Loucy (cell line): Measurements from ENCODE around the gene ZBTB16.

Source experiments
- H2AFZ ChIP-seq: fragments of 200-600 bp; sonication (generic); 2 replicates; pipeline ENCODE4 v1.6.0; 2016; ENCODE audit warnings: antibody characterized with exemption, mild to moderate bottlenecking, low read length, moderate library complexity
- H3F3A ChIP-seq: fragments of 200-600 bp; 2 replicates; pipeline ENCODE4 v1.6.0; 2016; ENCODE audit warnings: antibody characterized with exemption, low read depth, mild to moderate bottlenecking
- H3K27me3 ChIP-seq: fragments of 200-600 bp; sonication (generic); 2 replicates; pipeline ENCODE4 v1.6.1; 2014; ENCODE audit warnings: low read length, mild to moderate bottlenecking; ENCODE audit not compliant: insufficient read depth, poor library complexity, severe bottlenecking
- H3K36me3 ChIP-seq: fragments of 200-600 bp; sonication (generic); 2 replicates; pipeline ENCODE4 v1.6.1; 2016; ENCODE audit warnings: low read length; ENCODE audit not compliant: insufficient read depth
- H3K4me1 ChIP-seq: fragments of 200-600 bp; sonication (generic); 2 replicates; pipeline ENCODE4 v1.5.1; 2014; ENCODE audit warnings: low read length, mild to moderate bottlenecking; ENCODE audit not compliant: insufficient read depth, poor library complexity, severe bottlenecking
- H3K4me2 ChIP-seq: fragments of 200-600 bp; sonication (generic); 2 replicates; pipeline ENCODE4 v1.6.0; 2014; ENCODE audit warnings: antibody characterized with exemption, low read length, low read depth, mild to moderate bottlenecking; ENCODE audit not compliant: poor library complexity, severe bottlenecking
- H3K4me3 ChIP-seq: fragments of 200-600 bp; sonication (generic); 2 replicates; pipeline ENCODE4 v1.5.1; 2014; ENCODE audit warnings: low read length, mild to moderate bottlenecking, mixed read lengths; ENCODE audit not compliant: poor library complexity, severe bottlenecking
- H3K79me2 ChIP-seq: fragments of 200-600 bp; sonication (generic); 2 replicates; pipeline ENCODE4 v1.6.1; 2014; ENCODE audit warnings: low read length; ENCODE audit not compliant: insufficient read depth
- H3K9ac ChIP-seq: fragments of 200-600 bp; sonication (generic); 2 replicates; pipeline ENCODE4 v1.6.0; 2014; ENCODE audit warnings: mild to moderate bottlenecking, low read depth, low read length, moderate library complexity; ENCODE audit not compliant: poor library complexity, severe bottlenecking
- H3K9me2 ChIP-seq: fragments of 200-600 bp; sonication (generic); replicated peaks from 2 replicates; pipeline ENCODE4 v1.6.1; 2016; ENCODE audit warnings: low read depth, low read length, mixed read lengths
- H3K9me3 ChIP-seq: fragments of 200-600 bp; sonication (generic); 2 replicates; pipeline ENCODE4 v1.6.1; 2014; ENCODE audit warnings: mild to moderate bottlenecking, antibody characterized with exemption, low read length, low read depth; ENCODE audit not compliant: insufficient read depth
- H4K20me1 ChIP-seq: fragments of 200-600 bp; sonication (generic); 2 replicates; pipeline ENCODE4 v1.6.0; 2014; ENCODE audit warnings: antibody characterized with exemption, low read length, mild to moderate bottlenecking; ENCODE audit not compliant: insufficient read depth, poor library complexity, severe bottlenecking
- EZH2phosphoT487 ChIP-seq: fragments of 200-600 bp; IDR thresholded peaks from 2 replicates; pipeline ENCODE4 v1.6.1; 2018; ENCODE audit warnings: antibody characterized with exemption, mild to moderate bottlenecking, moderate library complexity, borderline replicate concordance
- TF ChIP-seq, protein P1 (sequence below): fragments of 200-600 bp; sonication (generic); conservative IDR thresholded peaks from 2 replicates; pipeline ENCODE4 v1.5.1; 2014; ENCODE audit warnings: mild to moderate bottlenecking, antibody characterized with exemption, low read length

The ZBTB16 gene

DNA sequence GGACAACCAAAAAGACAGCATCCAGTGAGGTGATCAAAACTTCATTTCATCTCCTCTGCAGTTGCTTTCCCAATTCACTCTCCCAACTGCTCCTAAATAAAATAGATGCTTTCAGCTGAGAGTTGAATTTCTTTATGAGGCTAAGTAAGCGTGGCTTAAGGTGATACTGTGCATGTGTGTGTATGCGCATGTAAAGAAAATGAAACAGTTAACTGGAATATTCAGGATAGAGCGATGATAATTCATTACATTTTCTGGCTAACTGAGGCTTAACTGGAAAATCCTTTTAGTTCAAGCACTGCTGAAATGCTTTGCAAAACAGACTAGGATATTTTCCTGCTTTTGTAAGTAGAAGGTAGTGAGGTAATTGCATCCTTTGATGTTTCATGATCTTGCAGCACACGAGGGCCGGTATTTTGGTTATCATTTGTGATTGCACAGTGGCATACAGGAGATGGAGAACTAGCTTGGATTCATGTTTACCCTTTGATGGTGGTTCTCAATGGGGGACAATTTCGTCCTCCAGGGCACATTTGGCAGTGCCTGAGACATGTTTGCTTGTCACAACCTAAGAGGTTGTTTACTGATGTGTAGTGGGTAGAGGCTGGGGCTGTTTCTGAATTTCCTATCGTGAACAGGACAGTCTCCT, 71.2 kb downstream of the ZBTB16 start:
- Histone ChIP-seq H4K20me1 (no peaks in the 10 kb centered on the region), H3K4me1 (peaks cover 39% of the 10 kb centered on the region), H3K9me3 (no peaks in the 10 kb centered on the region), H2AFZ (no peak overlapping the region), H3K9ac (peak overlapping the region; percentile 10), H3K36me3 (no peaks in the 10 kb centered on the region), H3K79me2 (no peaks in the 10 kb centered on the region), H3K4me2 (no peak overlapping the region), H3K27me3 (no peaks in the 10 kb centered on the region), H3K4me3 (no peak overlapping the region), H3F3A (no peaks in the 10 kb centered on the region), H3K9me2 (no peaks in the 10 kb centered on the region)
- TF ChIP-seq, protein P1, sequence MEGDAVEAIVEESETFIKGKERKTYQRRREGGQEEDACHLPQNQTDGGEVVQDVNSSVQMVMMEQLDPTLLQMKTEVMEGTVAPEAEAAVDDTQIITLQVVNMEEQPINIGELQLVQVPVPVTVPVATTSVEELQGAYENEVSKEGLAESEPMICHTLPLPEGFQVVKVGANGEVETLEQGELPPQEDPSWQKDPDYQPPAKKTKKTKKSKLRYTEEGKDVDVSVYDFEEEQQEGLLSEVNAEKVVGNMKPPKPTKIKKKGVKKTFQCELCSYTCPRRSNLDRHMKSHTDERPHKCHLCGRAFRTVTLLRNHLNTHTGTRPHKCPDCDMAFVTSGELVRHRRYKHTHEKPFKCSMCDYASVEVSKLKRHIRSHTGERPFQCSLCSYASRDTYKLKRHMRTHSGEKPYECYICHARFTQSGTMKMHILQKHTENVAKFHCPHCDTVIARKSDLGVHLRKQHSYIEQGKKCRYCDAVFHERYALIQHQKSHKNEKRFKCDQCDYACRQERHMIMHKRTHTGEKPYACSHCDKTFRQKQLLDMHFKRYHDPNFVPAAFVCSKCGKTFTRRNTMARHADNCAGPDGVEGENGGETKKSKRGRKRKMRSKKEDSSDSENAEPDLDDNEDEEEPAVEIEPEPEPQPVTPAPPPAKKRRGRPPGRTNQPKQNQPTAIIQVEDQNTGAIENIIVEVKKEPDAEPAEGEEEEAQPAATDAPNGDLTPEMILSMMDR, result no peak
- no peak for TF ChIP-seq EZH2phosphoT487

DNA sequence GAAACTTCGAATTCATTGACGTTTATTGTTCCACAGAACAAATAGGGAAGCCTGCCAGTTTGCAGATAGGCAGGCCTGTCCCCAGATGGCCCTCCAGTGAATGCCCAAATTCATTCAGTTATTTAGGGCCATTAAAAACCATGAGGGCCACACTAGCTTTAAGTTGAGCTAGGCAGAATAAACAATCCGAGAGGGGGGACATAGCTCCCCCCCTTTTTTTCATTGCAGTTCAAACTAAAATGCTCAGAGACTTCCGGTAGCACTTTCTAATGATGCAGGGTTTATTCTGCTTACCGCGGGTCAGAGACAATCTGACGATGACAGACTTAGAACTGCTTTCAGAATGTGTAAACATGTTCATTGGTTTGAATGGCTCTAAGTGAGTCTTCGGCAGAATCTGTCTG, 72.0 kb downstream of the ZBTB16 start:
- Histone ChIP-seq H3K9me2 (no peaks in the 10 kb centered on the region), H3F3A (no peaks in the 10 kb centered on the region), H3K9me3 (no peaks in the 10 kb centered on the region), H2AFZ (no peak overlapping the region), H3K9ac (peak overlapping the region; percentile 10), H3K27me3 (no peaks in the 10 kb centered on the region), H3K36me3 (no peaks in the 10 kb centered on the region), H4K20me1 (no peaks in the 10 kb centered on the region), H3K4me3 (no peak overlapping the region), H3K4me1 (peaks cover 44% of the 10 kb centered on the region), H3K79me2 (no peaks in the 10 kb centered on the region), H3K4me2 (no peak overlapping the region)
- no peak for TF ChIP-seq EZH2phosphoT487
- TF ChIP-seq, protein P1, result no peak

DNA sequence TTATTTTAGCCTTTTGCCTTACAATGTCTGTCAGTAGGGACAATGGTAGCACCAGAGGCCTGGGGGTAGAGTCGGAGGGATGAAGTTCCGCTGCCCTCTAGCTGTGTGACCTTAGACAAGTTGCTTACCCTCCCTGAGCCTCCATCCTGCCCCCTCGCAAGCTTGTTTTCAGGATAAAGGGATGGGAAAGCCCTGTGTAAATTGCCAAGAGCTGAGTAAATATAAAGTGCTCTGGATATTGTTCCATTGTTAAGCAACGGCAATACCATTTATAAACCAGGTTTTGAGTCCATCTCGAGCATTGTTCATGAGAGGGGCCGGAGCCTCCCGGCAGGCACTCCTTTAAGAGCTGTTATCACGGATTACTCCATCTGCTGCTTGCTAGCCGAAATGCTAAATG, 72.9 kb downstream of the ZBTB16 start:
- H3K4me2 ChIP-seq, result no peak overlapping the region
- H3K9ac ChIP-seq, result no peak overlapping the region
- TF ChIP-seq, protein P1, result no peak
- no peak for TF ChIP-seq EZH2phosphoT487
- H3K4me1 ChIP-seq, result peaks cover 53% of the 10 kb centered on the region
- H4K20me1 ChIP-seq, result no peaks in the 10 kb centered on the region
- H3F3A ChIP-seq, result no peaks in the 10 kb centered on the region
- no peaks in the 10 kb centered on the region for H3K79me2 ChIP-seq
- H3K27me3 ChIP-seq, result no peaks in the 10 kb centered on the region
- no peak overlapping the region for H3K4me3 ChIP-seq
- H3K9me3 ChIP-seq, result no peaks in the 10 kb centered on the region
- H2AFZ ChIP-seq, result no peak overlapping the region
- no peaks in the 10 kb centered on the region for H3K36me3 ChIP-seq
- no peaks in the 10 kb centered on the region for H3K9me2 ChIP-seq
